Right lung (tissue), 10 donors: ENCODE results near the gene NPR1. TPM values are rescaled to one million over a fixed set of nuclear protein-coding genes. Genes with fewer than 3 reads are reported as not detected.
"Not testable (repeated sequence)": the region's sequence is repeated elsewhere in the genome, so short reads cannot be mapped to it uniquely, and the experiment has no call there.

Source experiments
- DNase-seq, 2 donors: peaks; one replicate each; pipeline ENCODE4 v3.0.0-alpha.2; 2013
- long read RNA-seq, 8 donors: transcript quantifications; one replicate each; lab custom pipeline, GENCODE V29; 2026
- polyA plus RNA-seq, 5 donors: library from polyadenylated mRNA; unstranded; fragments of 120-200 nt; gene quantifications; one replicate each; pipeline versions ENCODE4 v1.2.1 to v1.2.3, GENCODE V29; 2013; ENCODE audit warnings: inconsistent platforms in 1 of 5, low replicate concordance in 1 of 5; ENCODE audit not compliant: insufficient read length in 5 of 5, insufficient read depth in 1 of 5

NPR1 gene
- 10 to 100 TPM; 14.4 to 20.5 (median 15.0) TPM for polyA plus RNA-seq
- long read RNA-seq, donor 1, full-length matches to known transcripts = 2 of 7 reads
- long read RNA-seq, donor 1, partial matches to known transcripts = 5 of 7 reads
- long read RNA-seq, donor 1, other reads (novel, unspliced or antisense) = 0 of 7 reads
- long read RNA-seq, donor 2, full-length matches to known transcripts = 1 of 1 reads
- long read RNA-seq, donor 2, partial matches to known transcripts = 0 of 1 reads
- long read RNA-seq, donor 2, other reads (novel, unspliced or antisense) = 0 of 1 reads
- long read RNA-seq, donor 3, full-length matches to known transcripts = 1 of 1 reads
- long read RNA-seq, donor 3, partial matches to known transcripts = 0 of 1 reads
- long read RNA-seq, donor 3, other reads (novel, unspliced or antisense) = 0 of 1 reads
- long read RNA-seq, donor 4, full-length matches to known transcripts = 1 of 1 reads
- long read RNA-seq, donor 4, partial matches to known transcripts = 0 of 1 reads
- long read RNA-seq, donor 4, other reads (novel, unspliced or antisense) = 0 of 1 reads
- long read RNA-seq, donor 5 = 0 reads
- long read RNA-seq, donor 6, full-length matches to known transcripts = 2 of 7 reads
- long read RNA-seq, donor 6, partial matches to known transcripts = 5 of 7 reads
- long read RNA-seq, donor 6, other reads (novel, unspliced or antisense) = 0 of 7 reads
- long read RNA-seq, donor 7, full-length matches to known transcripts = 4 of 4 reads
- long read RNA-seq, donor 7, partial matches to known transcripts = 0 of 4 reads
- long read RNA-seq, donor 7, other reads (novel, unspliced or antisense) = 0 of 4 reads
- long read RNA-seq, donor 8 = 0 reads

- DNase-seq = peak in 1 of 2 donors; percentile 38
Observed at GRCh38 chr1:153678519-153679336, at the start of gene NPR1. TSS of gene NPR1 (plus strand) at chr1:153678688. CDS start at chr1:153679109, 421 bp downstream.

DNA sequence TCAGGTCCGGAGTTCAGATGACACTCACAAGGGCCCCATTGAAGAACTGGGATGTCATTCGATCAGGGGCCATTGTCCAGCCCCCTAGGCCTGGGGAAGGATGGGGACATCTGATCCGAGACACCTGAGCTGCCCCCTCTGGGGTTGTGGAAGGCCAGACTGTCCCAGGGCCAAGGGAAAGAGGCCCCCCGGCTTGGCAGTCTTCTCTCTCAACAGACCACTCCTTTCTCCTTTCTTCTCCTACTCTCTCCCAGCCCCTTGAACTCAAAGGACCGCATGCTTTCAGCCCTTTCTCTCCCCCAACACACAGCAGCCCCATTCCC lies 49.2 kb upstream of the NPR1 start:
- no peak for DNase-seq

- no peak for DNase-seq
Observed at GRCh38 chr1:153629971-153630370, 48.5 kb upstream of the NPR1 start.

DNA sequence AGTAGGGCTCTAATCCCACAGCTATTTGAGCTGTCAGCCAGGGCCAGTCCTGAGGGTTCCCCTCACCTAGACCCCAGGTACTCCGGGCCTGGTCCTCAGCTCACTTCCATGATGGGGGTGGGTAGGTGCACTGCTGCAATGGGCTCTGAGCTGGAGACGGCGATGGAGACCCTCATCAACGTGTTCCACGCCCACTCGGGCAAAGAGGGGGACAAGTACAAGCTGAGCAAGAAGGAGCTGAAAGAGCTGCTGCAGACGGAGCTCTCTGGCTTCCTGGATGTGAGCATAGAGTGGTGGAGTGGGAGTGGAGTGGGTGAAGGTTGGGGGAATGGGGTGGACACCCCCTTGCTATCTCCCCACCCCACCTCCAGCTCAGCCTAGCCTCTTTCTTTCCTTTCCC lies 48.1 kb upstream of the NPR1 start:
- no peak for DNase-seq

DNA sequence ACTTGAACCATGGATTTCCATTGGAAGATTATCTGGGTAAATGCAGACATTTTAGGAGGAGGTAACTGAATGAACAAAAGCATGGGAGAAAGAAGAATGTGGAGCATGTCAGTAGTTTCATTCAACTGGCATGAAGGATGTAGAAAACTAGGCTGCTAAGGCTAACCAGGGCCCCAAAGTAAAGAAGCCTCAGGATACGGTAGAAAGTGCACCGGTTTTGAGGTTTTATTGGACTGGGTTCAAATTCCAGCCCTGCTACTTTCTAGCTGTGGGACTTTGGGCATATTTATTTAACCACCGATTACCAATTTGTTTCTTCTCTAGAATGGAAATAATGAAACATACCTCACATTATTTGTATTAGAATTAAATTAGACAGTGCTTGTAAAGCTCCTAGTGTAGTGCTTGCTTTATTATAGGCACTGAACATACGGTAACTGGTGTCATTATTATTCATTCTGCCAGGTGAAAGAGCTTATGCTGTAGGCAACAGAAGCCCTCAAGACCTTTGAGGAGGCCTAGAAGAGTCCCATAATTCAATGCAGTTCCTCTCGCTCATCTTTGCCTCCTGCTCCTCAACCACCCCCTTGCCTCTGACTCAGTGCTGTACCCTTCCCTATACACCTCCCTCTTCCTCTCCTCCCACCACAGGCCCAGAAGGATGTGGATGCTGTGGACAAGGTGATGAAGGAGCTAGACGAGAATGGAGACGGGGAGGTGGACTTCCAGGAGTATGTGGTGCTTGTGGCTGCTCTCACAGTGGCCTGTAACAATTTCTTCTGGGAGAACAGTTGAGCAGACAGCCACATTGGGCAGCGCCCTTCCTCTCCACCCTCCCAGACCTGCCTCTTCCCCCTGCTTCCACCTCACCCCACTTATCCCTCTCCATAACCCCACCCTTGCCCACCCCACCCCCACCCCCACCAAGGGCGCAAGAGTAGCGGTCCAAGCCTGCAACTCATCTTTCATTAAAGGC lies 47.2 kb upstream of the NPR1 start:
- DNase-seq = no peak

- DNase-seq = no peak
Observed at GRCh38 chr1:153633161-153633753, 45.2 kb upstream of the NPR1 start.

GRCh38 chr1:153633754-153634665 lies 44.5 kb upstream of the NPR1 start, which contains the start of gene CHTOP:
TSS of gene CHTOP (plus strand) at chr1:153634066. CDS start at chr1:153636589, 2,523 bp downstream.
- DNase-seq = peak; percentile 97

DNA sequence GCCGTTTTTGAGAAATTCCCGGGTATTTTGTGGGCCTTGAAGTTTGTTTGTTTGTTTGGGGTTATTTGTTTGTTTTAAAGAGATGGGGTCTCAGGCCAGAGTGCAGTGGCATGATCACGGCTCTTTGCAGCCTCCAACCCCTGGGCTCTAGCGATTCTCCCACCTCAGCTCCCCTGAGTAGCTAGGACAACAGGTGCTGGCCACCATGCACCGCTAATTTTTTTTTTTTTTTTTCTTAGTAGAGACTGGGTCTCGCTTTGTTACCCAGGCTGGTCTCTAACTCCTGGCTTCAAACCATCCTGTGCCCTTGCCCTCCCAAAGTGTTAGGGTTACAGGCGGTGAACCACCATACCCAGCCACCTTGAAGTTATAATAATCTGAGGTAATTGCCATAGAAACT lies 42.6 kb upstream of the NPR1 start:
- no peak for DNase-seq

DNA sequence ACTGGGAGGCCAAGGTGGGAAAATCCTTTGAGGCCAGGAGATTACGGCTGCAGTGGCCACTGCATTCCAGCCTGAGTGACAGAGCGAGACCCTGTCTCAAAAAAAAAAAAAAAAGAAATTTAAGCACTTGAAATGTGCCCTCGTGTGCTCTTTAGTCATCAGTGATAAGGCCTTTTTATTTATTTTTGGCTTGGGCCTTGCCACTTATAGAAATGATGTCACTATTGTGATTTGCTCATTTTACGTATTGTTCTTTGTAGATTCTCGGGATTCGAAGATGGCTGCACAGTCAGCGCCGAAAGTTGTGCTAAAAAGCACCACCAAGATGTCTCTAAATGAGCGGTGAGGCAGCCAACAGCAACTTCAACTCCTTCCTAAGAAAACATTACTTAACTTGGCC lies 42.2 kb upstream of the NPR1 start:
- no peak for DNase-seq

- no peak for DNase-seq
Observed at GRCh38 chr1:153638261-153638660, 40.2 kb upstream of the NPR1 start.

- no peak for DNase-seq
Observed at GRCh38 chr1:153639280-153639679, 39.2 kb upstream of the NPR1 start.

DNA sequence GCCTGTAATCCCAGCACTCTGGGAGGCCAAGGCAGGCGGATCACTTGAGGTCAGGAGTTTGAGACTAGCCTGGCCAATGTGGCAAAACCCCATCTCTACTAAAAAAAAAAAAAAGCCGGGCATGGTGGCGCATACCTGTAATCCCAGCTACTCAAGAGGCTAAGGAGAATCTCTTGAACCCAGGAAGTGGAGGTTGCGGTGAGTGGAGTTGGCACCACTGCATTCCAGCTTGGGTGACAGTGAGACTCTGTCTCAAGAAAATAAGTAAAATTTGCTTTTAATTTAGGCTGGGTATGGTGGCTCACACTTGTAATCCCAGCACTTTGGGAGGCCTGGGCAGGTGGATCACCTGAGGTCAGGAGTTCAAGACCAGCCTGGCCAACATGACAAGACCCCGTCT lies 38.3 kb upstream of the NPR1 start:
- not testable (repeated sequence) for DNase-seq

GRCh38 chr1:153640861-153641260 lies 37.6 kb upstream of the NPR1 start:
- no peak for DNase-seq

- DNase-seq = no peak
Observed at GRCh38 chr1:153642161-153642560, 36.3 kb upstream of the NPR1 start.

DNA sequence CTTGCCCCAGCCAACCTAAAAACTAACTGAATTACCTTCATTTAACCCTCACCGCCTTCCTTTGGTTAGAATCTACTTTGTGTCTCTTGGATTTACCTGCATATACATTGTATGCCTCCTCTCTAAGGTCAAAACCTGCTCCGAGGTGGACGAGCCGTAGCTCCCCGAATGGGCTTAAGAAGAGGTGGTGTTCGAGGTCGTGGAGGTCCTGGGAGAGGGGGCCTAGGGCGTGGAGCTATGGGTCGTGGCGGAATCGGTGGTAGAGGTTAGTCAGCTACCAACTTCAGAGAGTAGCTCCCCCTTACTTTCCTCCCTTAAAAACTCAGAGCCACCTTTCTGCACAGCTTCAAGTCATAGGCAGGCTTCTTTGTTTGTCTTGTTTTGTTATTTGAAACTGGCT lies 35.4 kb upstream of the NPR1 start:
- DNase-seq = no peak

- DNase-seq = no peak
Observed at GRCh38 chr1:153643816-153644215, 34.7 kb upstream of the NPR1 start.

DNA sequence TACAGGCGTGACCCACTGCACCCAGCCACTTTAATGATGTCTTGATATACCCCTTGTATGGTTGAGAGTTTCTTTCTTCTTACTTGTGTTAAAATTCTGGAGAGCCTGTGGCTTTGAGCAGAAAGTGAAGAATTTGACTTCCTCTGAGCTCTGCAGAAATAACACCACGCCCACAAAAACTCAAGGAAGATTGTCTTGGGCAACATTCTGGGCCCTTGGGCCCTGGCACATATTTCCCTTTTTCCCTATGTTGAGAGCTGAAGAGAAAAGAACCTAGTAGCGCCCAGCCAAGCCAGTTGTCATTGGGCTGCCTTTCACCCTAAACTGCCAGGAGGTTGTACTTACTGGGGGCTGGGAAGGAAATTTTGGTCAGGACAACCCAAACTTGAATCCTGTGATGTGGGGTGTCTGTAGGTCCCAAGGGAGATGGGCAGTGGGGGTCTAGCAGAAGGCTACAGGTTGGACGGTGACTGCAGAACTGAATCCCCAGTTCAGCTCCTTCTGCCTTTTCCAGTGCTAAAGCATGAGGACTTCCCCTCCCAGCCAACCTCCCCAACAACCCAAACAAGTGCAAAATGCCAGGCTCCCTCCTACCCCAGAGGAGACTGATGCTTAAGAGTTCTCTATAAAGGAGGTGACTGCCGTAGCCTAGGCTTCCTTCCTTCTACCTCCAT lies 31.7 kb upstream of the NPR1 start:
- DNase-seq = no peak

DNA sequence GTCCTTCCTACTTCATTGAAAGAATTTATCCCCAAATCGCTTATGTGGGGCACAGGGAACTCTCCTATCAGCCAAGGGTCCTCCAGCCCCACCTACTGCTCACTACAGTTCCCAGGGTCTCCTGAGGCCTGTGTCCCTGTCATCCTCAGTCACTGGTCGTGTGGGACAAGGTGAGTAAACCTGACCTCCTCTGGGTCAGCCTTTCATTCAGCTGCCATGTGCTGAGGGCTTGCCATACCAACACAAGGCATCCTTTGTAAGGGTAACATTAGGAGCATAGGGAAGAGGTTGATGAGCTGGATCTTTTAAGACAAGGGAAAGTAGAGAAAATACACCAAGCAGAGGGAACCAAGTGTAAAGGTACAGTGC lies 31.2 kb upstream of the NPR1 start:
- DNase-seq = no peak
